OCI-LY7 (cell line): ENCODE results near the gene CLCN6. TPM values are rescaled to one million over a fixed set of nuclear protein-coding genes. Genes with fewer than 3 reads are reported as not detected.
A peak's percentile ranks its signal among the peaks of the same experiment; 100 is the strongest.

Experiments
- BruUV-seq: library from RNA; stranded (reverse); fragments of 400-500 nt; replicated peaks from 2 replicates; lab custom pipeline; 2021; lab: Mats Ljungman, UMichigan
- CTCF ChIA-PET: fragments of 300-600 bp; sonication (Branson Sonifier 250); formaldehyde crosslinking; loops from one replicate; lab custom pipeline; 2022; ENCODE audit warnings: antibody characterized with exemption; ENCODE audit not compliant: unreplicated experiment; lab: Charles Lee
- POLR2A ChIA-PET: fragments of 300-600 bp; sonication (Branson Sonifier 250); formaldehyde crosslinking; loops from one replicate; lab custom pipeline; 2022; ENCODE audit warnings: antibody characterized with exemption; lab: Charles Lee
- DNase-seq: peaks from one replicate; pipeline ENCODE4 v3.0.0-alpha.2; 2015; ENCODE audit warnings: low spot score
- H2AFZ ChIP-seq: fragments of 200-600 bp; sonication (generic), shearing (Covaris generic); 2 replicates; pipeline ENCODE4 v1.6.1; 2014; ENCODE audit warnings: mild to moderate bottlenecking, antibody characterized with exemption, low read length, moderate library complexity
- H3K27ac ChIP-seq: fragments of 200-600 bp; sonication (generic); 2 replicates; pipeline ENCODE4 v1.5.1; 2014; ENCODE audit warnings: mixed run types, low read depth, mild to moderate bottlenecking, moderate library complexity, low read length, inconsistent platforms; ENCODE audit not compliant: poor library complexity, severe bottlenecking
- H3K36me3 ChIP-seq: fragments of 200-600 bp; sonication (generic); 2 replicates; pipeline ENCODE4 v1.6.1; 2014; ENCODE audit warnings: mild to moderate bottlenecking, antibody characterized with exemption, low read length, moderate library complexity, mixed read lengths; ENCODE audit not compliant: insufficient read depth
- H3K4me1 ChIP-seq: fragments of 200-600 bp; sonication (generic); 2 replicates; pipeline ENCODE4 v1.5.1; 2014; ENCODE audit warnings: mild to moderate bottlenecking, low read length; ENCODE audit not compliant: insufficient read depth, poor library complexity, severe bottlenecking
- H3K4me2 ChIP-seq: fragments of 200-600 bp; sonication (generic); 2 replicates; pipeline ENCODE4 v1.6.1; 2014; ENCODE audit warnings: mild to moderate bottlenecking, low read length
- H3K4me3 ChIP-seq: fragments of 200-600 bp; sonication (generic); 2 replicates; pipeline ENCODE4 v1.5.1; 2014; ENCODE audit warnings: mild to moderate bottlenecking, low read depth, low read length; ENCODE audit not compliant: poor library complexity, severe bottlenecking
- H3K79me2 ChIP-seq: fragments of 200-600 bp; sonication (generic); 2 replicates; pipeline ENCODE4 v1.6.1; 2016; ENCODE audit warnings: low read depth, mild to moderate bottlenecking, low read length, moderate library complexity, mixed read lengths; ENCODE audit not compliant: insufficient read depth
- H3K9me2 ChIP-seq: fragments of 200-600 bp; sonication (generic); 2 replicates; pipeline ENCODE4 v1.6.1; 2016; ENCODE audit warnings: mild to moderate bottlenecking, low read length, mixed read lengths; ENCODE audit not compliant: insufficient read depth
- H3K9me3 ChIP-seq: fragments of 200-600 bp; sonication (generic); 2 replicates; pipeline ENCODE4 v1.6.1; 2014; ENCODE audit warnings: mild to moderate bottlenecking, mixed run types, low read length, mixed read lengths
- H4K20me1 ChIP-seq: fragments of 200-600 bp; sonication (generic); 2 replicates; pipeline ENCODE4 v1.6.1; 2014; ENCODE audit warnings: mild to moderate bottlenecking, antibody characterized with exemption, low read length, moderate library complexity, mixed read lengths; ENCODE audit not compliant: insufficient read depth
- CTCF ChIP-seq: fragments of 200-600 bp; sonication (generic); conservative IDR thresholded peaks from 2 replicates; pipeline ENCODE4 v1.5.1; 2014; ENCODE audit warnings: mild to moderate bottlenecking, antibody characterized with exemption, low read length, moderate library complexity, mixed read lengths
- EZH2phosphoT487 ChIP-seq: fragments of 200-600 bp; sonication (generic); IDR thresholded peaks from 2 replicates; pipeline ENCODE4 v1.6.1; 2018; ENCODE audit warnings: low read depth, borderline replicate concordance, mild to moderate bottlenecking, mixed run types, antibody characterized with exemption, low read length, moderate library complexity, mixed read lengths
- intact Hi-C: fragments of 100-400 bp; cut with micrococcal nuclease; formaldehyde crosslinking; loops from one replicate; pipeline ENCODE4 v1.10.0; 2022; ENCODE audit not compliant: unreplicated experiment
- total RNA-seq, 2 experiments: library from RNA; depleted of rRNA in 1 of 2; stranded (reverse); fragments of >200 nt in 1 of 2; shearing (Covaris generic) in 1 of 2; gene quantifications; 2 replicates each; pipeline ENCODE4 v1.2.3, GENCODE V29; 2014 to 2022

Gene CLCN6
- total RNA-seq, 2 experiments from 2014 or later: 19.7 to 65.8 TPM

DNA sequence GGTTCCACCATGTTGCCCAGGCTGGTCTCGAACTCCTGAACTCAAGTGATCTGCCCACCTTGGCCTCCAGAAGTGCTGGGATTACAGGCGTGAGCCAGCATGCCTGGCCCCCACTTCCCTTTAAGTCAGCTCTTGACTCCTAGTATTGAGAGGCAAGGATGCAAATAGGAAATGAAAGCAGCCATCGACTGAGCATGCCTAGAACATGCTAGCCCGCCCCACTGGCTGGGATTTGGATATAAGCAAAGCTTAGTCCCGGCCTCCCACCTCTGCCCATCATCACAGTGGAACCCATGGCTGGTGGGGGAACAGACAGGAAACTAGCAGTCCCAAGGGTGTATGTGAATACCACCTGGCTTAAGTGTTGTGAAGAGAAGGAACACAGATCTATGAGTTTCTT lies 33.5 kb upstream of the CLCN6 start:
- peaks cover 33% of the 10 kb centered on the region for H3K4me1 ChIP-seq
- peak overlapping the region; percentile 14 for H3K4me3 ChIP-seq
- TF ChIP-seq EZH2phosphoT487: no peak
- no peak for TF ChIP-seq CTCF
- intact Hi-C loops: no loop called here
- peak overlapping the region; percentile 70; the same call in 1 of the 2 replicates for H2AFZ ChIP-seq
- ChIA-PET POLR2A (interaction anchor here (1.0 to 1.1 kb wide), 2 partner anchors 24 to 195 kb away, joined by 3 to 6 read pairs; no protein-coding TSS in a partner anchor), CTCF (interaction anchor here (0.7 kb wide), 1 partner anchor 53 kb away, joined by 5 read pairs; no protein-coding TSS in a partner anchor)
- no TSS peak for BruUV-seq
- no peaks in the 10 kb centered on the region for H4K20me1 ChIP-seq
- H3K36me3 ChIP-seq: no peaks in the 10 kb centered on the region
- H3K4me2 ChIP-seq: peak overlapping the region; percentile 51
- DNase-seq: peak; percentile 85
- no peaks in the 10 kb centered on the region for H3K9me3 ChIP-seq
- peak overlapping the region; percentile 47 for H3K27ac ChIP-seq
- no peaks in the 10 kb centered on the region for H3K9me2 ChIP-seq
- no peaks in the 10 kb centered on the region for H3K79me2 ChIP-seq

GRCh38 chr1:11774753-11775152 lies 31.2 kb upstream of the CLCN6 start:
- Histone ChIP-seq H3K79me2 (no peaks in the 10 kb centered on the region), H3K4me1 (peaks cover 33% of the 10 kb centered on the region), H3K4me3 (no peak overlapping the region), H3K27ac (no peak overlapping the region), H3K9me2 (no peaks in the 10 kb centered on the region), H3K9me3 (no peaks in the 10 kb centered on the region), H4K20me1 (no peaks in the 10 kb centered on the region), H2AFZ (no peak overlapping the region), H3K4me2 (no peak overlapping the region), H3K36me3 (no peaks in the 10 kb centered on the region)
- intact Hi-C loops: no loop called here
- BruUV-seq: no TSS peak
- no peak for TF ChIP-seq CTCF
- no peak for TF ChIP-seq EZH2phosphoT487
- DNase-seq: no peak
- CTCF ChIA-PET: no interaction called here
- POLR2A ChIA-PET: no interaction called here

GRCh38 chr1:11777658-11778322 lies 28.2 kb upstream of the CLCN6 start:
- H3K79me2 ChIP-seq: no peaks in the 10 kb centered on the region
- no peak for TF ChIP-seq CTCF
- no peak for TF ChIP-seq EZH2phosphoT487
- no peak for DNase-seq
- no peaks in the 10 kb centered on the region for H3K9me2 ChIP-seq
- no peaks in the 10 kb centered on the region for H3K36me3 ChIP-seq
- H3K4me3 ChIP-seq: no peak overlapping the region
- ChIA-PET POLR2A (no interaction called here), CTCF (no interaction called here)
- H3K4me1 ChIP-seq: peaks cover 19% of the 10 kb centered on the region
- no TSS peak for BruUV-seq
- no peak overlapping the region for H3K27ac ChIP-seq
- H3K9me3 ChIP-seq: no peaks in the 10 kb centered on the region
- intact Hi-C loops: no loop called here
- no peak overlapping the region for H3K4me2 ChIP-seq
- no peak overlapping the region for H2AFZ ChIP-seq
- no peaks in the 10 kb centered on the region for H4K20me1 ChIP-seq
